ENCODE measurements around the gene ARHGAP44.
A peak's percentile ranks its signal among the peaks of the same experiment; 100 is the strongest.

Gene ARHGAP44

DNA sequence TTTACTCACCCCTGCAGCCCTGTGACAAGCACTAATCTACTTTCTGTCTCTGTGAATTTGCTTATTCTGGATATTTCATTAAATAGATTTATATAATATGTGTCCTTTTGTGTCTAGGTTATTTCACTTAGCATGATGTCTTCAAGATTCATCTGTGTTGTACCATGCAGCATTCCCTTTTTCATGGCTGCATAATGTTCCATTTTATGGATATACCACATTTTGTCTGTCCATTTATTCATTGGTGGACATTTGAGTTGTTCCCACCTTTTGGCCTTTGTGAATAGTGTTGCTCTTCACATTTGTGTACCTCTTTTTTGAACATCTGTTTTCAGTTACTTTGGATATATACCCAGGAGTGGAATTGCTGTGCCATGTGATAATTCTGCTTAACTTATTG, 118.2 kb downstream of the ARHGAP44 start:
- Mint-ChIP-seq H3K9me3 (peaks cover 10% of the 10 kb centered on the region), H3K27ac (no peak overlapping the region), H3K27me3 (peaks cover 8% of the 10 kb centered on the region), H3K4me1 (peaks cover 9% of the 10 kb centered on the region), H3K4me3 (no peak overlapping the region), H3K36me3 (peaks cover 35% of the 10 kb centered on the region)
- ATAC-seq: no peak

- Mint-ChIP-seq H3K27me3 (peaks cover 8% of the 10 kb centered on the region), H3K36me3 (peaks cover 35% of the 10 kb centered on the region), H3K27ac (peak overlapping the region; percentile 63), H3K4me1 (peaks cover 9% of the 10 kb centered on the region), H3K9me3 (peaks cover 10% of the 10 kb centered on the region), H3K4me3 (peak overlapping the region; percentile 10)
- ATAC-seq: peak; percentile 55
These were observed 119.7 kb downstream of the ARHGAP44 start for GRCh38 chr17:12909046-12909445.

GRCh38 chr17:12909511-12909910, 120.2 kb downstream of the ARHGAP44 start:
- peaks cover 9% of the 10 kb centered on the region for H3K4me1 Mint-ChIP-seq

DNA sequence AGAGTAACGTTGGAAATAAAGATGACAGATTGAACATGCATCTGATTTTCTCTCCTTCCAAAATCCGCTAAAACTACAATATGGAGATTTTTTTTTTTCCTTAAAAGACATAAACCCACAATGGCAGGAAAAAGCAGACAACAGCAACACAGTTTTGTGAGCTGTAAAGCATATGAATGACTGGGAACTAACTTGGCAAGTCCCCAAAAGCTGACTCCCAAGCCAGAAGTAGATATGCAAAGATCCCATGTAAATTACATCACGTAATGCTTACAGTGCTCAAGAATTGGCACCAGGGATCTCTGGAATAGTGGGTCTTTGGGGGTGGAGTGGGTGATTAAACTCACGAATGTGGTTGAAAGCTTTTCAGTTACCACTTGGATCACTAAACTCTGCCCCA, 121.9 kb downstream of the ARHGAP44 start:
- H3K36me3 Mint-ChIP-seq: peaks cover 35% of the 10 kb centered on the region
- H3K27ac Mint-ChIP-seq: no peak overlapping the region
- H3K9me3 Mint-ChIP-seq: peaks cover 6% of the 10 kb centered on the region
- H3K27me3 Mint-ChIP-seq: peaks cover 8% of the 10 kb centered on the region
- H3K4me3 Mint-ChIP-seq: no peak overlapping the region
- H3K4me1 Mint-ChIP-seq: peaks cover 9% of the 10 kb centered on the region
- ATAC-seq: no peak

More at GRCh38 chr17:12909511-12909910, 120.2 kb downstream of the ARHGAP44 start:
- peak overlapping the region; percentile 63 for H3K27ac Mint-ChIP-seq
- H3K36me3 Mint-ChIP-seq: peaks cover 31% of the 10 kb centered on the region
- H3K9me3 Mint-ChIP-seq: peaks cover 8% of the 10 kb centered on the region
- H3K27me3 Mint-ChIP-seq: peaks cover 8% of the 10 kb centered on the region
- ATAC-seq: no peak
- H3K4me3 Mint-ChIP-seq: no peak overlapping the region

DNA sequence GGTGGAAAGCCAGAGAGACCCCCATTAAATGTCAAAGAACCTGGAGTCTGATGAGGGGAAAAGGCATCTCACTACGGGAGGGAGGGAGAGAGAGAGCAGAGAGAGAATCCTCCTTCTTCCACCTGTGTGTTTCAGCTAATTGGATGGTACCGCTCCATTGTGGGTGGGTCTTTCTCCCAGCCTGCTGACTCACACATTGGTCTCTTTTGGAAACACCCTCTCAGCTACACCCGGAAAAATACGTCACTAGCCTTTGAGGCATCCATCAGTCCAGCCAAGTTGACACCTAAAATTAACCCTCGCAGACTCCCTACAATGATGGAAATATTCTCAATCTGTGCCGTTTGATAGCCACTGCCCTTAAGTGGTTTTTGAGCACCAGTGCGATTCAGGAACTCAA, 128.1 kb downstream of the ARHGAP44 start:
- Mint-ChIP-seq H3K27me3 (no peaks in the 10 kb centered on the region), H3K4me1 (no peaks in the 10 kb centered on the region), H3K4me3 (no peak overlapping the region), H3K9me3 (no peaks in the 10 kb centered on the region), H3K36me3 (peaks cover 9% of the 10 kb centered on the region), H3K27ac (no peak overlapping the region)
- ATAC-seq: no peak

DNA sequence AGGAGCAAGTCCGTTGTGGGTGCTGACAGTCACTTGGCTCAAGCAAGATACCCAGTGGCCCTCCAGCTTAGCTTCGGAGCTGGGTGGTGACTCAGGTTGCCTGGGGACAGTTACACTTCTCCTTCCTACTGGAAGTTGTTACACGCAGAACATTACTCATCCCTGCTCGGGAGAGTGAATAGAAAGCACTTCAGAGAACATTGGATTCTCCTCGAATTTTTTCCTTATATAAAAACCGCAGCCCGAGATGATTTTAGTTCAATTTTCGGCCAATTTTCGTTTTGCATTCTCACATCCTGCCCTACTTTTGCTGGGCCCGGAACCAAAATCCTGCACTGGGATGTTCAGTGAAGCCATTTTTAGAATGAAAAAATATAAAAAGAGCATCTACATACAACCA, 128.8 kb downstream of the ARHGAP44 start:
- H3K36me3 Mint-ChIP-seq: peaks cover 9% of the 10 kb centered on the region
- no peak overlapping the region for H3K4me3 Mint-ChIP-seq
- H3K4me1 Mint-ChIP-seq: no peaks in the 10 kb centered on the region
- no peak overlapping the region for H3K27ac Mint-ChIP-seq
- no peaks in the 10 kb centered on the region for H3K27me3 Mint-ChIP-seq
- no peaks in the 10 kb centered on the region for H3K9me3 Mint-ChIP-seq
- ATAC-seq: no peak

DNA sequence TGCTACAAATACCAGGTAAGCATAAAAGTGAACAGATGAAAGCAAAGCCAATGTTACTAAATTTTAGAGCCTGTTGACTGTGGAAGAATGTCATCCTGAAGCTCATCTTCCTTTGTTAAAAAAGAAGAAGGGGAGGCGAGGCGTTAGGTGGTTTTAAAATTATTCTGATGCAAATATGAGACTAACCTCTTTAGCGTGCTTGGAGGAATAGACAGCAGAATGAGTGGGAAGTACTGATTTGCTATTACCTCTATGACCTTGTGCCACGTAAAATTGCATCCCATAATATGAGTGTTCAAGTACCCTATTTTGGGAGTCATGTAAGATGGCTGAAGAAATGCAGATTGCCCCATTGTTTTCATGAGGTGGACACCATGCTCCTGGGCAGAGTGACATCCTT, 132.8 kb downstream of the ARHGAP44 start:
- H3K27me3 Mint-ChIP-seq: no peaks in the 10 kb centered on the region
- no peak overlapping the region for H3K27ac Mint-ChIP-seq
- ATAC-seq: no peak
- H3K36me3 Mint-ChIP-seq: peaks cover 4% of the 10 kb centered on the region
- no peak overlapping the region for H3K4me3 Mint-ChIP-seq
- no peaks in the 10 kb centered on the region for H3K4me1 Mint-ChIP-seq
- H3K9me3 Mint-ChIP-seq: no peaks in the 10 kb centered on the region

DNA sequence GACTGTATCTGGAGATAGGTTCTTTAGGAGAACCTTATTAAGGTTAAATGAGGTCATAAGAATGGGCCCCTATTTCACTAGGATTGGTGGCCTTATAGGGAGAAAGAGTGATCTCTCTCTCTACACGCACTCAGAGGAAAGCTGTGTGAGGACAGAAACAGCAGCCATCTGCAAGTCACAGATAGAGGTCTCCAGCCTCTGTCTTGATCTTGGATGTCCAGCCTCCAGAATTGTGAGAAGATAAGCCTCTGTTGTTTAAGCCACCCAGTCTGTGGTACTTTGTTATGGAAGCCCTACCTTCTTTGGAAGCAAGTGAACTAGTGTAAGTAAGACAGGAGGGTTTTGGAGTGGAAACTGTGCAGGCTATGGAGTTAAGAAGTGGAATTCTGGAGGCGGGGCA, 135.3 kb downstream of the ARHGAP44 start:
- H3K4me3 Mint-ChIP-seq: no peak overlapping the region
- no peak for ATAC-seq
- H3K27me3 Mint-ChIP-seq: no peaks in the 10 kb centered on the region
- H3K27ac Mint-ChIP-seq: no peak overlapping the region
- no peaks in the 10 kb centered on the region for H3K36me3 Mint-ChIP-seq
- no peaks in the 10 kb centered on the region for H3K9me3 Mint-ChIP-seq
- no peaks in the 10 kb centered on the region for H3K4me1 Mint-ChIP-seq

DNA sequence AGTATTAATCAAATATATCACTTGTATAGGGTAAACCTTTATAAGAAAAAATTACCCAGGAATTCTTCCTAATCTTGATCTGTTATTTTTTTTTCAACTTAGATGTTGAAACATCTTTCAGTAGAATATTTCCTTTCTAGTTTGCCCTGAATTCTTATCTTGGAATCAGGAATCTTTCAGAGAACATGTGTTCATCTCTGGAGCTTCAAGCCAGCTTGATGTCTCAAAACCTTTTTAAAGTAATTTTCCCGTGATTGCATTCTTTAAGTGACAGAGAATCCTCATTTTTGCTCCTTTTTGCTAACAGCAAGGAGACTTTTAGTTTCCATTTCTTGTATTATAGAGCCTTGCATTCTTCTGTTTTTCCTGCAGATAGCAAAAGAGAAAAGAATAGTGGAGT, 137.7 kb downstream of the ARHGAP44 start:
- Mint-ChIP-seq H3K27ac (no peak overlapping the region), H3K27me3 (no peaks in the 10 kb centered on the region), H3K36me3 (no peaks in the 10 kb centered on the region), H3K4me3 (no peak overlapping the region), H3K9me3 (no peaks in the 10 kb centered on the region), H3K4me1 (no peaks in the 10 kb centered on the region)
- no peak for ATAC-seq

GRCh38 chr17:12927541-12928425, 138.5 kb downstream of the ARHGAP44 start:
- no peak overlapping the region for H3K27ac Mint-ChIP-seq
- no peak overlapping the region for H3K4me3 Mint-ChIP-seq
- no peak for ATAC-seq
- H3K27me3 Mint-ChIP-seq: no peaks in the 10 kb centered on the region
- H3K4me1 Mint-ChIP-seq: no peaks in the 10 kb centered on the region
- no peaks in the 10 kb centered on the region for H3K36me3 Mint-ChIP-seq
- no peaks in the 10 kb centered on the region for H3K9me3 Mint-ChIP-seq

DNA sequence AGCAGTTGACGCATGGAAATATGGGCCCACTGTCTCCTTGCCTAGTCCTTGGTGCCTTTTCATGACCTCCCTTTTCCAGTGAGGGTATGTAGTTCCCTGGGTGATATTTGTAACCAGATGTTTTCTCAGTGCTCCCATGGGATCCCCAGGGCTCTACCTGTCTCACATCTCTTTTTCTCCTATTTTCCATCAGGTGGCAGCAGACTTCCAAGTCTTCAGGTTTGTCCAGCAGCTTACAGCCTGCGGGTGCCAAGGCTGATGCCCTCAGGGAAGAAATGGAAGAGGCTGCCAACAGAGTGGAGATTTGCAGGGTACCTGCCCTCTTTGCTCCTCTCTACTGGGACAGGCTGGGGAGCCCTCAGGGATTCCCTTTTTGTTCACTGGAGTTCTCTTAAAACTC, 139.4 kb downstream of the ARHGAP44 start:
- Mint-ChIP-seq H3K4me3 (no peak overlapping the region), H3K27ac (peak overlapping the region; percentile 18)
- no peak for ATAC-seq

GRCh38 chr17:12936501-12936900, 147.2 kb downstream of the ARHGAP44 start:
- ATAC-seq: no peak
- no peaks in the 10 kb centered on the region for H3K27me3 Mint-ChIP-seq
- no peak overlapping the region for H3K27ac Mint-ChIP-seq
- peaks cover 21% of the 10 kb centered on the region for H3K4me1 Mint-ChIP-seq
- peaks cover 6% of the 10 kb centered on the region for H3K9me3 Mint-ChIP-seq
- peaks cover 12% of the 10 kb centered on the region for H3K36me3 Mint-ChIP-seq
- no peak overlapping the region for H3K4me3 Mint-ChIP-seq

More for the DNA sequence above, 139.4 kb downstream of the ARHGAP44 start:
- no peaks in the 10 kb centered on the region for H3K36me3 Mint-ChIP-seq
- H3K9me3 Mint-ChIP-seq: no peaks in the 10 kb centered on the region
- no peaks in the 10 kb centered on the region for H3K4me1 Mint-ChIP-seq
- H3K27me3 Mint-ChIP-seq: no peaks in the 10 kb centered on the region

- H3K36me3 Mint-ChIP-seq: peaks cover 17% of the 10 kb centered on the region
- H3K27ac Mint-ChIP-seq: peak overlapping the region; percentile 30
- no peaks in the 10 kb centered on the region for H3K27me3 Mint-ChIP-seq
- H3K4me3 Mint-ChIP-seq: no peak overlapping the region
- peaks cover 24% of the 10 kb centered on the region for H3K4me1 Mint-ChIP-seq
- peak; percentile 85 for ATAC-seq
- peaks cover 6% of the 10 kb centered on the region for H3K9me3 Mint-ChIP-seq
These were observed 151.4 kb downstream of the ARHGAP44 start for GRCh38 chr17:12940699-12941098.

DNA sequence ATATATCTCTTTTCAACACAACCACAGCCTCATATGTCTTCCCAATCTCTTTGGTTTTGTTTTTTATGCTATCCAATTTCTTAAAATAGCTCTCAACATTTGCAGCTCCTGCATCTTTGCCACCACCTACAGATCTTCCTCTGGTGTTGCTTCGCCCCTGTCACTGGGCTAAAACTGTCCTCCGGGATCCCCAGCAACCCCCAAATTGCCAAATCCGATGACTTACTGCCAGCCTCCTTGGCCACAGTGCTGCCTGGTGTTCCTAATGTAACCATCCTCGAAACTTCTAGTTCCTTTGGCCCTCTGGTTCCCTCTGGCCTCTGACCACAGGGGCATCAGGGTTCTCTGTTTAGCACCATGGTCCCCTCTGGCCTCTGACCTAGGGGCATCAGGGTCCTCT, 157.7 kb downstream of the ARHGAP44 start:
- Mint-ChIP-seq H3K4me3 (no peak overlapping the region), H3K27ac (no peak overlapping the region), H3K4me1 (no peaks in the 10 kb centered on the region), H3K27me3 (no peaks in the 10 kb centered on the region), H3K9me3 (no peaks in the 10 kb centered on the region), H3K36me3 (peaks cover 23% of the 10 kb centered on the region)
- ATAC-seq: no peak

- H3K36me3 Mint-ChIP-seq: peaks cover 36% of the 10 kb centered on the region
- no peaks in the 10 kb centered on the region for H3K9me3 Mint-ChIP-seq
- no peak overlapping the region for H3K4me3 Mint-ChIP-seq
- no peak for ATAC-seq
- no peaks in the 10 kb centered on the region for H3K27me3 Mint-ChIP-seq
- H3K4me1 Mint-ChIP-seq: no peaks in the 10 kb centered on the region
- no peak overlapping the region for H3K27ac Mint-ChIP-seq
These were observed 162.7 kb downstream of the ARHGAP44 start for GRCh38 chr17:12952012-12952411.

DNA sequence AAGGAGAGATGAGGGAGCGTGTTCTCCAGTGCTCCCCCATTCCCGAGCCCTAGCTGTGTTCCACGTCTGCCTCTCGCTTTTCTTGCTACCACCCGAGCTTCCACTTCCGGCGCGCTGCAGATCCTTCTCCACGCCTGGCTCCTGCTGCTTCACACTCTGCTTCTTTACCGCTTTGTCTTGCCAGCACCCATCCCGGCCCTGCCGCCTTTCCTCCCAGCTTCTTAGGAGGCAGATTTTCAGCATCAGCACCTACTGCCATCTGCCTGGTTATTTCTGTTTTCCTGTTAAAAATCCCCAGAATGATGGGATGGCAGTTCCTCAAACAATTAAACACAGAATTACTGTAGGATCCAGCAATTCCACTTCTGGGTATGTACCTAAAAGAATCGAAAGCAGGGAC, 163.9 kb downstream of the ARHGAP44 start:
- Mint-ChIP-seq H3K9me3 (peaks cover 5% of the 10 kb centered on the region), H3K27me3 (no peaks in the 10 kb centered on the region), H3K4me3 (no peak overlapping the region), H3K4me1 (no peaks in the 10 kb centered on the region), H3K27ac (no peak overlapping the region), H3K36me3 (peaks cover 35% of the 10 kb centered on the region)
- ATAC-seq: no peak
